Superior temporal gyrus (tissue), 1 donor: ENCODE results near the gene CATSPER3.

Experiments
- DNase-seq: peaks from one replicate; pipeline ENCODE4 v3.0.0-alpha.2; 2016; ENCODE audit errors: extremely low spot score

CATSPER3 gene

DNA sequence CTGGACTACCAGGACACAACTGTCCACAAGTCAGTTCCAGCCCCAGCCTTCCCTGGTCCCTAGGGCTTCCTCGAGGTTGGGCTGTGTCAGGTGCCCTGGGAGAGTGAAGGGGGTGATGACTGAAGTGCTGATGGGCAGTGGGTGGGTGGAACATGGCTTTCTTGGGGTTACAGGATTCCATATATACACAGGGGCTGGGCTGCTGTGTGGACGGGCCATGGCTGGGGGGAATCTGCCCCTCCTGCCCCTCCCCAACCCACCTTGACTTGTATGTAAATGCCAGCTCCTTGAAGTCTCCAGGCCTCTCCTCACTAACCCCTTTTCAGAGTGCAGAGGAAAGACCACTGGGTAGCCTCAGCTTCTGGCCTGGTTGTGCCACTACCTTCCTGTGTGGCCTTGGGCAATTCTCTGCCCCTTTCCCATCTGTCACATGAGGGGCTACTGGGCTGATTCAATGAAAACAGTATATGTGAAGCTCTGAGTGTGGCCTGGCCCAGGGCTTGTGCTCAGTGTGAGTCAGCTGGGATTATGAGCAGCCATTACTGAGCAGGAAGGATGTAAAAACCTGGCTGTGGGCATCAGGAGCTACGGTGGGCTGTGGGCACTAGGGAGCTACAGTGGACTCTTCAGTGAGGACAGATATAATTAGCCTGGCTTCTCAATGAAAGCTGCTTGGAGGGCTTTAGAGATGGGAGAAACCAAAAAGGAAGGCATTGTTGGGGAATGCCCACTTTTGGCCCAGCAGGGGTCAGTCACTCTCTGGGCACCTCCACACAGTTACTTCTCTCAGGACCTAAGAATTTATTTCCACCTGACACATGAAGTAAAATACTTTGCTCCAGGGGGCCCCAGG is 43.0 kb downstream of the CATSPER3 start:
- DNase-seq = no peak

DNA sequence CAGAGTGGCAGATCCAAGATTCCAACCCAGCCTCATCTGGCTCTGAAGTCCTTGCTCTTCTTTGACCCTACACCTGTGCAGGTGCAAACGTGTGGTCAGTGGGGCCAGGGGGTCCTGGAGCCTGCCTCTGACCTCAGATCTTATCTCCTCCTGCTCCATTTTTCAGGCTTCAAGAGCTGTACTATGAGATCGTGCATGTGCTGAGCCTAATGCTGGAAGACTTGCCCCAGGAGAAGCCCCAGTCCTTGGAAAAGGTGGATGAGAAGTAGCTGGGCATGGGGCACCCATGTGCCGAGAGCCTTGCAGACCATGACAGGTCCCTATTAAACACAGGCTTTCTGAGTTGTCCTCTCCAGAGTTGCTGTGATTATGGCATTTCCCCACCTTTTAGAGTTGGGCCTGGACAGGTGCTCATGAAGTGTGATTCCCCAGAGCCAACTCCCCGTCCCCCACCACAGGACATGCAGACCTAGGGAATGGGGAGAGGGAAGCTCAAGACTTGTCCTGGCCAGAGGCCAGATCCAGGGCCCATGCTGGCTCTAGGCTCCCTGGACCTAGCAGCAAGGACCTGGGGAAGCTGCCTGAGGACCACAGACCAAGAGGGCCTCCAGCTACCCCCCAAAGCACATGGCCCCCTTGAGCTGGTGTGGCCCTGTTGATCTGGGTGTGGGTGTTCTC is 43.8 kb downstream of the CATSPER3 start:
- DNase-seq = no peak

GRCh38 chr5:135012033-135012588 is 44.4 kb downstream of the CATSPER3 start:
- DNase-seq = no peak

- no peak for DNase-seq
Measured at GRCh38 chr5:135012951-135013391, 45.3 kb downstream of the CATSPER3 start.

- DNase-seq = no peak
Measured at GRCh38 chr5:135013445-135013844, 45.7 kb downstream of the CATSPER3 start.

GRCh38 chr5:135013947-135014570 is 46.4 kb downstream of the CATSPER3 start:
- no peak for DNase-seq

DNA sequence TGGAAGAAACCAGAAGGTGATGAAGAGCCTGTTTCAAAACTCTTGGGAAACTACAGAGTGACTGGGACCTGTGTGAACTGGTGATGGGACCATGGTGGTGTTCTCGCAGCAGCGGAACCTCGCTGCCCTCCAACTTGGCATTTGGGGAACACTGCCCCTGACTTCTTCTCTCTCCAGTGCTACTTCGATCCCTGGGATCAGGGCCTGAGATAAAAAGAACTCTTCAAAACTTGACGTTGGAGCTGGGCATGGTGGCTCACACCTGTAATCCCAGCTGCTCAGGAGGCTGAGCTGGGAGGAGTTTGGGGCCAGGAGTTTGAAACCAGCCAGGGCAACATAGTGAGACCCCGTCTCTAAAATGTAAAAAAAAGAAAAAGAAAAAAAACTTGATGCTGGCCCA is 48.2 kb downstream of the CATSPER3 start:
- no peak for DNase-seq

- no peak for DNase-seq
Measured at GRCh38 chr5:135016861-135017290, 49.2 kb downstream of the CATSPER3 start.

- DNase-seq = no peak
Measured at GRCh38 chr5:135018457-135018856, 50.8 kb downstream of the CATSPER3 start.

DNA sequence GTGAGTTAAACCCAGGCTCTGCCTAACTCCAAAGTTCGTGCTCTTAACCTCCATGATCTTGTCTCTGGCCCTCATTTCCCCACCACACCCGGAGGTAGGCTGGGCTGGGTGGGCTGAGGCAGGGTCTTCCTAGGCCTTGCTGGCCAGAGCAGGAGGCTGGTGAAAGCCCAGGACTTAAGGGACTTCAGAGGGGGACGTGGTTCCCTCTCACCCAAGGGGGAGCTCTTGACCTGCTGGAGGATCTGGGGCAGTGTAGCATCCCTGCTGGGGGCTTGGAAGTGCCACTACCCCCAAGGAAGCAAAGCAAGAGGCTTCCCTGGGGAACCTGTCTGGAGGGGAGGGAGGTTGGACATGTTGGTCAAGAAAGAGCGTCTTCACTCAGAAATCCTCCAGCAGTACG is 51.6 kb downstream of the CATSPER3 start:
- DNase-seq = no peak

GRCh38 chr5:135020111-135020895 is 52.6 kb downstream of the CATSPER3 start:
- DNase-seq = no peak

- no peak for DNase-seq
Measured at GRCh38 chr5:135024956-135025729, 57.4 kb downstream of the CATSPER3 start.

- DNase-seq = no peak
Measured at GRCh38 chr5:135025730-135026644, 58.3 kb downstream of the CATSPER3 start.

GRCh38 chr5:135026645-135027265 is 59.0 kb downstream of the CATSPER3 start:
- DNase-seq = no peak

- DNase-seq = no peak
Measured at GRCh38 chr5:135027266-135027696, 59.6 kb downstream of the CATSPER3 start.

- no peak for DNase-seq
Measured at GRCh38 chr5:135027697-135028615, 60.2 kb downstream of the CATSPER3 start.

- DNase-seq = no peak
Measured at GRCh38 chr5:135028791-135029476, 61.2 kb downstream of the CATSPER3 start.
